ENCODE measurements around the gene PAPOLG. TPM values are rescaled to one million over a fixed set of nuclear protein-coding genes. Genes with fewer than 3 reads are reported as not detected.
"Not testable (repeated sequence)": the region's sequence is repeated elsewhere in the genome, so short reads cannot be mapped to it uniquely, and the experiment has no call there.

The PAPOLG gene
- total RNA-seq, 1 experiment from 2014 or later, result 14.4 TPM

DNA sequence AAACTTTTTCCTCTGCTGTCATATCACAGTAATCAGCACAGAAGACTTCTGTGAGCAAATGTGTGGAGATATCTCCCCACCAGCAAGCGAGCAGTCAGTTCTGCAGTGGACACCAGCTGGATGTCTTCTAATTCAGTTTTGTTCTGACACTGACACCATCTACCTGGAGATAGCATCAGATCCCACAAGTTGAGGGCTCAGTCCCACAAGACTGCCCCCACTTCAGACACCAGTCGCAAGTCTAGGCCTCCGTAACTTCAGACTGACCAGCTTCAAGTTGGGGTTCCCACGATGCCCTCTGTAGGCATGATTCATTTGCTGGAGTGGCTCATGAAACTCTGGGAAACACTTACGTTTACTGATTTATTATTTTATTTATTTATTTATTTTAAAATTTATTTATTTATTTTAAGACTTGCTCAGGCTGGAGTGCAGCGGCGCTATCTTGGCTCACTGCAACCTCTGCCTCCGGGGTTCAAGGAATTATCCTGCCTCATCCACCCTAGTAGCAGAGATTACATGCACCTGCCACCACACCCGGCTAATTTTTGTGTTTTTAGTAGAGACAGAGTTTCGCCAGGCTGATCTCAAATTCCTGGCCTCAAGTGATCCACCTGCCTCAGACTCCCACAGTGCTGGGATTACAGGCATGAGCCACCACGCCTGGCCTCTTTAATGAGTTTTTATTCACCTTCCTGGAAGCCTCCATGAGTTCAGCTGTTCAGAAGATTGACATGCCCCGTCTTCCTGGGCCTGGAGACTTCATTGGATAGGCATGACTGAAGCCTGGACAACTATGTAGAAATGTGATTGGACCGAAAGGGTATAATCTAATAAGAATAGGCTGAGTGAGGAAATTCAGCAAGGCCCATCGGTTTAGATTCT lies 55.7 kb downstream of the PAPOLG start:
- Mint-ChIP-seq H3K27me3 (ENCODE audit: unreplicated experiment) (peaks cover 33% of the 10 kb centered on the region), H3K27ac (ENCODE audit: unreplicated experiment) (no peak overlapping the region), H3K9me3 (ENCODE audit: low read depth, unreplicated experiment) (no peaks in the 10 kb centered on the region), H3K36me3 (ENCODE audit: insufficient read depth, unreplicated experiment) (no peaks in the 10 kb centered on the region), H3K4me1 (ENCODE audit: low read depth, unreplicated experiment) (no peaks in the 10 kb centered on the region), H3K4me3 (ENCODE audit: low read depth, unreplicated experiment) (no peak overlapping the region)
- no peak for DNase-seq
- BruUV-seq (replicated peaks), result no TSS peak
- TF ChIP-seq, protein P1, sequence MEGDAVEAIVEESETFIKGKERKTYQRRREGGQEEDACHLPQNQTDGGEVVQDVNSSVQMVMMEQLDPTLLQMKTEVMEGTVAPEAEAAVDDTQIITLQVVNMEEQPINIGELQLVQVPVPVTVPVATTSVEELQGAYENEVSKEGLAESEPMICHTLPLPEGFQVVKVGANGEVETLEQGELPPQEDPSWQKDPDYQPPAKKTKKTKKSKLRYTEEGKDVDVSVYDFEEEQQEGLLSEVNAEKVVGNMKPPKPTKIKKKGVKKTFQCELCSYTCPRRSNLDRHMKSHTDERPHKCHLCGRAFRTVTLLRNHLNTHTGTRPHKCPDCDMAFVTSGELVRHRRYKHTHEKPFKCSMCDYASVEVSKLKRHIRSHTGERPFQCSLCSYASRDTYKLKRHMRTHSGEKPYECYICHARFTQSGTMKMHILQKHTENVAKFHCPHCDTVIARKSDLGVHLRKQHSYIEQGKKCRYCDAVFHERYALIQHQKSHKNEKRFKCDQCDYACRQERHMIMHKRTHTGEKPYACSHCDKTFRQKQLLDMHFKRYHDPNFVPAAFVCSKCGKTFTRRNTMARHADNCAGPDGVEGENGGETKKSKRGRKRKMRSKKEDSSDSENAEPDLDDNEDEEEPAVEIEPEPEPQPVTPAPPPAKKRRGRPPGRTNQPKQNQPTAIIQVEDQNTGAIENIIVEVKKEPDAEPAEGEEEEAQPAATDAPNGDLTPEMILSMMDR (IDR thresholded peaks at IDR 0.05; ENCODE audit: unreplicated experiment), result no peak
- CTCF ChIA-PET, result no interaction called here
- intact Hi-C loops (cut with micrococcal nuclease; ENCODE audit: unreplicated experiment), result no loop called here

DNA sequence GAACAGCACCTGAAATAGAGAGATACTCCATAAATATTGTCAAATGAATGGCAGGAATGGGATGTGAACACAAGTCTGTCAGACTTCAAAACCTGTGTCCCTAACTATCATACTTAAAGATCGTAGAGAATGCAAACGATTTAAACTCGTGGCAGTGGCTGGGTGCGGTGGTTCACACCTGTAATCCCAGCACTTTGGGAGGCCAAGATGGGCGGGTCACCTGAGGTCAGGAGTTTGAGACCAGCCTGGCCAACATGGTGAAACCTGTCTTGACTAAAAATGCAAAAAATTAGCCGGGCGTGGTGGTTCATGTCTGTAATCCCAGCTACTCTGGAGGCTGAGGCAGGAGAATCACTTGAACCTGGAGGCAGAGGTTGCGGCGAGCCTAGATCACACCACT lies 61.1 kb downstream of the PAPOLG start:
- H3K9me3 Mint-ChIP-seq (ENCODE audit: low read depth, unreplicated experiment); H3K4me1 Mint-ChIP-seq (ENCODE audit: low read depth, unreplicated experiment); H3K4me3 Mint-ChIP-seq (ENCODE audit: low read depth, unreplicated experiment); H3K36me3 Mint-ChIP-seq (ENCODE audit: insufficient read depth, unreplicated experiment); H3K27ac Mint-ChIP-seq (ENCODE audit: unreplicated experiment); intact Hi-C loops (cut with micrococcal nuclease; ENCODE audit: unreplicated experiment); DNase-seq; BruUV-seq (replicated peaks): not testable (repeated sequence)
- H3K27me3 Mint-ChIP-seq (ENCODE audit: unreplicated experiment), result peaks cover 33% of the 10 kb centered on the region
- CTCF ChIA-PET, result interaction anchor here (0.7 to 1.5 kb wide), 2 partner anchors 21 to 182 kb away, joined by 3 to 4 read pairs; no protein-coding TSS in a partner anchor

DNA sequence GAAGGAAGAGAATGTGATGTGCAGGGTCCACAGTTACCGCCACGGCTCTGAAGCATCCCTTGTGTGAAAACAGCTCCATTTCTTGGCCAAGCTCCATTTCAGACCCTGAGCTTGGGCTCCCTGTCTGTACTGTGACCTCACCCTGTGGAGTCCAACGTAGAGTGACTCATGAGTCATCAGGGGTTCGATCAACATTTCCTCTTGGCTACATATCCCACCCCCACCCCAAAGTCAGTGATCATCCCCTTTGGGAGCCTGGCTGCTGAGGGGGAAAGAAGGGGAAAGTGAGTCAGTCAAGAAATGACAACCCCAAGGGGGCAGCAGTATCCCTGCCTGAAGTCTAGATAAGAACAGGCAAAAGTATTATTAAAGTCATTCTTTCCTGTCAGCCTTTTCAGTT lies 62.2 kb downstream of the PAPOLG start:
- intact Hi-C loops (cut with micrococcal nuclease; ENCODE audit: unreplicated experiment), result no loop called here
- Mint-ChIP-seq H3K4me1 (ENCODE audit: low read depth, unreplicated experiment) (peaks cover 5% of the 10 kb centered on the region), H3K4me3 (ENCODE audit: low read depth, unreplicated experiment) (no peak overlapping the region), H3K36me3 (ENCODE audit: insufficient read depth, unreplicated experiment) (no peaks in the 10 kb centered on the region), H3K27me3 (ENCODE audit: unreplicated experiment) (peaks cover 30% of the 10 kb centered on the region), H3K9me3 (ENCODE audit: low read depth, unreplicated experiment) (no peaks in the 10 kb centered on the region), H3K27ac (ENCODE audit: unreplicated experiment) (no peak overlapping the region)
- BruUV-seq (replicated peaks), result no TSS peak
- TF ChIP-seq, protein P1 (IDR thresholded peaks at IDR 0.05; ENCODE audit: unreplicated experiment), result no peak
- CTCF ChIA-PET, result interaction anchor here (0.5 to 1.5 kb wide), 4 partner anchors 9 to 181 kb away, joined by 3 to 4 read pairs (median 3); no protein-coding TSS in a partner anchor
- DNase-seq, result peak; percentile 8

DNA sequence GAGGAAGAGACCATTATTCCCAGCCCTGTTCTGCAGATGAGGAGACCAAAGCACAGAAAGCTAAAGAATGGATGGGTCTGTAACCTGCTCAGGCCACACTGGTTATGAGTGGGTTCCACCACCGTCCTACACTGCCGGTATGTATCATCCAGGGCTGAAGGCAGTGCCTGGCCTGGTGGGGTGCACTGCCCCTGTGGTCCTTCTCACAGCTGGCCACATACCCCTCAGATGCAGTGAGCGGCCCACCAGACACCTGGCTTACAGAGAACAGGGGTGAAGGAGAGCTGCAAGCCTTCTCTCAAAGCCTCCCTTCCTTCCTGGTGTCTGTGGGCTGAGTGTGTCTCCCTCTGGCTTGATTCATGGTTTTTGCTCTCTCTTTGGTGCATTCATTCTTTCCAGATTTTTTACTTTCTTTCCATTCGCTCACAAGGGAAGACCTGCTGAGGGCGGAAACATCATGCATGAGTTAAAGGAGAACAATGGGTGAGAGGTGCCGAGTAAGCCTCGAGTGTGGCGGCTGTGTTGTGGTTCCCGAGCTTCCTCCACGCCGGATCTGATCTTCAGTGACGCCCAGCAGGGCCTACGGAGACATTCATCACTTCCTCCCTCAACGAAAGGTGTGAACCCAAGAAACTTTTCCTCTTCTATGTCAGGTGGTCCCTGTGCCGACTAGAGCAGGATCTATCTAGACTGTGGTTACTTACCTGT lies 63.2 kb downstream of the PAPOLG start:
- Mint-ChIP-seq H3K4me3 (ENCODE audit: low read depth, unreplicated experiment) (no peak overlapping the region), H3K36me3 (ENCODE audit: insufficient read depth, unreplicated experiment) (no peaks in the 10 kb centered on the region), H3K27ac (ENCODE audit: unreplicated experiment) (no peak overlapping the region), H3K27me3 (ENCODE audit: unreplicated experiment) (peaks cover 19% of the 10 kb centered on the region), H3K4me1 (ENCODE audit: low read depth, unreplicated experiment) (peaks cover 5% of the 10 kb centered on the region), H3K9me3 (ENCODE audit: low read depth, unreplicated experiment) (no peaks in the 10 kb centered on the region)
- BruUV-seq (replicated peaks), result no TSS peak
- intact Hi-C loops (cut with micrococcal nuclease; ENCODE audit: unreplicated experiment), result no loop called here
- DNase-seq, result no peak
- CTCF ChIA-PET, result interaction anchor here (0.6 kb wide), 1 partner anchor 18 kb away, joined by 4 read pairs; no protein-coding TSS in a partner anchor
- TF ChIP-seq, protein P1 (IDR thresholded peaks at IDR 0.05; ENCODE audit: unreplicated experiment), result no peak

Data from Calu3 (cell line).